Coronary artery (tissue), 2 donors: Measurements from ENCODE around the gene HNRNPR.

Experiments used
- DNase-seq: peaks from one replicate; pipeline ENCODE4 v3.0.0-alpha.2; 2017; ENCODE audit warnings: low spot score
- H3K27ac ChIP-seq, 2 donors: fragments of 200-600 bp; sonication (generic); one replicate each; pipeline ENCODE4 v1.5.1; 2016 to 2019
- H3K4me3 ChIP-seq: fragments of 200-600 bp; sonication (generic); 2 replicates; pipeline ENCODE4 v1.5.1; 2016; ENCODE audit warnings: mild to moderate bottlenecking, moderate library complexity
- CTCF ChIP-seq: fragments of 200-600 bp; sonication (generic); IDR thresholded peaks from one replicate; pipeline ENCODE4 v1.5.1; 2019; ENCODE audit warnings: antibody characterized with exemption

Gene HNRNPR

DNA sequence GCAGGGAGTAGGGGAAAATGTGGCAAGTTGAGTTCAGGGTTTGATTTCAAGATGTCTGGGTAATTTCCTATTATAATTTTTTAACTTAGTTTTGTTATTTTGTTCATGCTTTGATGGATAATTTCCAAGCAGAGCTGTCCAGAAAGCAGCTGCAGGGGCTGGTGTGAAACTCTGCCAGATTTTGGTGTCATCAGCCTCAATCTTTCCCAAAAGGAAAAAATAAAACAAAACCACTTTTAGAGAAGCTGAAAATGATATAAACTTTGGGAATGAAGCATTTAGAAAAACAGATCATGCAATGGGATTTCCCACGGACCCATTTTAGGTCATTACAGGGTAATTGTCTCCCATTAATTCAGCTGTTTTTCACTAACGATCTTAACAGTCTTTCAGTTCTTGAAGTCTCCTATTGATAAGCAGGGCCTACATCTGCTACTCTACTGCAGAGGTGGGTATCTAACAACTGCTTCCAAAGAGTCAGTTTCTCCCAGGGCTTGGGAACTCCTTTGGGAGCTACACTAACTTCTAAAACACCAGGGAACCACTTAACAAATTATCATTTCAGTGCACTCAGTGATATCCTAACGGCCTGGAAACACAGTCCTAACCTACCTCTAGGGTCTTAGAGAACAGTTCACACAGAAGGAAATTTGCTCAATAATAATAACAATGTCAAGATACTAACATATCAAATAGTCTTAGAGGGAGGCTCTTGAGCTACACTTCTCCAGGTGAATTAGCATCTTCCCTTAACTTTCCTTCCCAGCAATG, 13.2 kb upstream of the HNRNPR start:
- Histone ChIP-seq H3K4me3 (no peak overlapping the region), H3K27ac (peak overlapping the region in 1 of 2 donors; percentile 21)
- DNase-seq = no peak
- TF ChIP-seq CTCF = no peak

- TF ChIP-seq CTCF = no peak
- DNase-seq = no peak
- Histone ChIP-seq H3K27ac (peak overlapping the region in 1 of 2 donors; percentile 21), H3K4me3 (no peak overlapping the region)
Observed at GRCh38 chr1:23356471-23357137, 12.5 kb upstream of the HNRNPR start.

- Histone ChIP-seq H3K4me3 (no peak overlapping the region), H3K27ac (no peak overlapping the region)
- TF ChIP-seq CTCF = no peak
- no peak for DNase-seq
Observed at GRCh38 chr1:23354245-23354644, 10.2 kb upstream of the HNRNPR start.

DNA sequence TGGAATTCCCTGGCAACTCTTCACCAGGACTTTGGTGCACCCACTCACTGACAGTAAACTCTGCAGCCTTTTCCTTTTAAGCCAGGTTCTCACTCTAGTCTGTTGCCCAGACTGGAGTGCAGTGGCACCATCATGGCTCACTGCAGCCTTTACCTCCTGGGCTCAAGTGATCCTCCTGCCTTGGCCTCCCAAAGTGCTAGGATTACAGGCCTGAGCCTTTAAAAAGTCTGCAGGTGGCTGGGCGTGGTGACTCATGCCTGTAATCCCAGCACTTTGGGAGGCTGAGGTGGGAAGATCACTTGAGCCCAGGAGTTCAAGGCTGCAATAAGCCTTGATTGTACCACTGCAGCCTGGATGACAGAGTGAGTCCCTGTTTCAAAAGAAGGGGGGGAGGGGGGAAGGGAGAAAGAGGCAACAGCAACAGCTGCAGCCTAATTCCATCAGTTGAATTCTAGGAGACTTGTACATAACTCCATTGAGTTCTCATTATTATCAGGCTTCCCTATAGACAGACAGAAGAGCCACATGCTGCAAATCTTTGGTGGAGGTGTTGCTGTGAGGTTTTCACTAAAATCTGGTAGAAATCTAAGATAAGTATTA, 8.1 kb upstream of the HNRNPR start:
- no peak for TF ChIP-seq CTCF
- no peak for DNase-seq
- no peak overlapping the region for H3K4me3 ChIP-seq

GRCh38 chr1:23345920-23346319, 1.8 kb upstream of the HNRNPR start:
- no peak overlapping the region for H3K27ac ChIP-seq
- DNase-seq = no peak
- TF ChIP-seq CTCF = no peak

More for the DNA sequence above, 8.1 kb upstream of the HNRNPR start:
- no peak overlapping the region for H3K27ac ChIP-seq

GRCh38 chr1:23344987-23345472, 946 bp upstream of the HNRNPR start:
- DNase-seq = no peak
- TF ChIP-seq CTCF = no peak
- peak overlapping the region; percentile 99 for H3K27ac ChIP-seq

More at GRCh38 chr1:23345920-23346319, 1.8 kb upstream of the HNRNPR start:
- no peak overlapping the region for H3K4me3 ChIP-seq

More at GRCh38 chr1:23344987-23345472, 946 bp upstream of the HNRNPR start:
- H3K4me3 ChIP-seq = peak overlapping the region; percentile 95
